CD4-positive, alpha-beta T cell treated with Interleukin-1 beta for 1 hour (primary cell): Measurements from ENCODE around the gene SND1.
"Not testable (repeated sequence)": the region's sequence is repeated elsewhere in the genome, so short reads cannot be mapped to it uniquely, and the experiment has no call there.

Experiments used
- DNase-seq, 2 donors: peaks; one replicate each; pipeline ENCODE4 v3.0.0-alpha.2; 2020 to 2022

SND1 gene

DNA sequence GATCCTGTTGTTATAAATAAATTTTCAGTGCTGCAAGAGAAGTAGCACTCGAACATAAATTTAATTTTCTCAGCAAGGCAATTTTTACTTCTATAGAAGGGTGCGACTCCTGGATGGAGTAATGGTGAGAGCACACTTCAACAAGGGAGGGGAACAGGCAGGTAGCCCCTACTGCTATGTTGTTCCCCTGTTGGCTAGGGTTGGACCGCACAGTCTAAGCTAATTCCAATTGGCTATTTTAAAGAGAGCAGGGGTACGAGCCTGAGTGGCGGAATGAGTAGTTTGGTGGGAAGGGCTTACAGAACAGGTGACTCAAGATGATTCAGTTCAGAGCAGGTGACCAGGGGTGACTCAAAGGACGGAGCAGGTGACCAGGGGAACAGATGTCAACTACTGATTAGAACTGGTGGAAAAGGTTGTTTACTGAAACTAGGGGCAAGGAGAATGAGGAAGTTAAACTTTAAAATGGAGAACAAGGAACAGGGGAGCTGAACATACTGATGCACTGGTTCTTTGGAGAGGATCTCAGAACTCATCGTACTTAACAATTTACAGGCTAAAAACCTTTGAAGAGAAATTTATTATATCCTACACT, 185.9 kb downstream of the SND1 start:
- not testable (repeated sequence) for DNase-seq

DNA sequence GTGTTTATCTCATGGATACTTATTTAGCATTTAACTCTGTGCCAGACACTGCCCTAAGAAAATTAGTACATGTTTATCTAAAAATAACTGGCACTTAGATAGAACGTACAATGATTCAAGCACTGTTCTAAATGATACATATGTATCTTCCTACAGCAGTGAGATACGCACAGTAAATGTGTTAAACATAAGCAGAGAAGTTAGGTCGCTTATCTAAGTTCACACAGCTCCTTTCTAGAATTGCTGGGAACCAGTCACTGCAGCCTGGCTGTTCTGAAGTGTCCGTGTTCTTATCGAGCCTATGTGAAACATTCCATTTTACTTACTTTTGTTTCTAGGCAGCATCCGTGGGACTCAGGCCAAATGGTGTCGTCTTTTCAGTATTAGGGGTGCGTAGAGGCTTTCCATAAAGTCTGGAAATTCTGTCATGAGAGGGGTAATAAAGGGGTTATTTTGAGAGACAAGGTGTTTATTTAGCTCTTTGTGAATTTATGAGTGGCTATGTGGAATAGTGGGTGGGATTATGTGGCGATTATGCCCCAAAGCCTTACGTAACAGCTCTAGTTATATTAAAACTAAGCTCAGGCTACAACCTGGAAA, 186.9 kb downstream of the SND1 start:
- no peak for DNase-seq

DNA sequence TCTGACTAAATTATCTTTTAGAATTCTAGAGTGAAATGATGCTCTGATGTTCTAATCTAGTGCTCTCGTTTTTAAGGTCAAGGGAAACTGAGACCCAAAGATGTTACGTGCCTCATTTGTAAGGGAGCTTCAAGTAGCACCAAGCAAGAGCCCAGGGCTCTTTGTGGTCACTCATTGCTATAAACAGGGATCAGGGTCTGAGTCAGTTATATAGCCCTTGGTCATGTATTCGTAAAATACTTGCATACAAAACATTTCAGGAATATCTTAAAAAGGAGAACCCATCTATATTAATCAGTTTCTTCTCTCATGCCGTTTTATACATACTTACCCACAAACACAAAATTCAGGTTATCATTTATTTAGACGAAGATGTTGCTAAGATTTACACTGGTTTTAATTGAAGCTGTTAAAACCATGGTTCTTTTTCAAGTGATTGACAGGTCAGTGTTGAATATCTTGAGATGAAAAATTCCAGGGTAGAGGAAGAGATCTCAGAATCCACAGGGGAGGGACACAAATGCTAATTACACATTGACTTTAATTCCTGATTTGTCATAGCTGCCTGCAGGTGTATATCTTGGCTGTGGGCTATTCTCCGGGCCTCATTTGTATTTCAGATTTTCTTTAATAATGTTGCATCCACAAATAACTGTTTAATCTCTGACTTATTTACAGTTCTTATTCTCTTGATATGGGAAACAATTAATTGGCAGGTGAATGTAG, 188.4 kb downstream of the SND1 start:
- no peak for DNase-seq

DNA sequence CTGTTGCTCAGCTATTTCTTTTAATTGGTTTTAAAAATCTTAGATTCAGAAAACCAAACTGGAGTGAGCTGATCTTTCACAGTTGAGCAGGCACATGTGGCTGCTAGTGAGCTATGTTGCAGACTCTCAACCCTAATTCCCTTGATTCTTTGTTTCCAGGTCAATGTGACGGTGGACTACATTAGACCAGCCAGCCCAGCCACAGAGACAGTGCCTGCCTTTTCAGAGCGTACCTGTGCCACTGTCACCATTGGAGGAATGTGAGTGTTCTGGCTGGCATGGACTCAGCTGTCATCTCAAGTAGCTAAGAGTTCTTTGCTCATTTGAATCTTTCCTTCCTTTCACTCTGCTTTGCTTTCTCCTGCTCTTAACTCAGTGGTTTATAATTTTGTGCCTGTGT, 192.2 kb downstream of the SND1 start:
- no peak for DNase-seq

DNA sequence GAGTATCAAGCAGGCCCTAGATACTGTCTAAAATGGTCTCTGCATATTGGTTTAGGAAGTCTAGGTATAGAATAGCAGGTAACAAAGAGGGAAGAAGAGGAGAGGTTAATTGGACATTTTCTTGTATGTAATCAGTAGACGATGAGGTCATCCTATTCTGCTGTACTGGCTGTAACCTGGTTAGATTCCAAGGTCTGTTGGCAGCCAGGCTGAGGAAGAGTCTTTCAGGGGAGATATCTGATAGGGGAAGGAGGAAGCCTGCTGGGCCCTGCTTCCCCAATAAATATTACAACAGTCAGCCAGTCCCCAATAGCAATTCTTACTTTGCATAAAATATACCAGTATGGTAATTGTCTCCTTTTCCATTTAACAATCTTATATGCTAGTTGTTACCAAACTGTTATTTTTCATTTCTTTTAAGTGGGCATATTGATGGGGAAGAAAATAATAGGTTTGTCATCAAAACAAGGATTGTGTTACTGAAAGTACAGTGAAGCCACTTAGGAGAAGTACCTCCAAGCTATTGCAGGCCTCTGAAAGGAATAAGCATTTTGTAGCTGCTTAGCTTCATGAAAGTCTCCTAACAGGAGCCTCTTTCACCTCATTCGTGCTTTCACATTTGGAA, 192.8 kb downstream of the SND1 start:
- no peak for DNase-seq

DNA sequence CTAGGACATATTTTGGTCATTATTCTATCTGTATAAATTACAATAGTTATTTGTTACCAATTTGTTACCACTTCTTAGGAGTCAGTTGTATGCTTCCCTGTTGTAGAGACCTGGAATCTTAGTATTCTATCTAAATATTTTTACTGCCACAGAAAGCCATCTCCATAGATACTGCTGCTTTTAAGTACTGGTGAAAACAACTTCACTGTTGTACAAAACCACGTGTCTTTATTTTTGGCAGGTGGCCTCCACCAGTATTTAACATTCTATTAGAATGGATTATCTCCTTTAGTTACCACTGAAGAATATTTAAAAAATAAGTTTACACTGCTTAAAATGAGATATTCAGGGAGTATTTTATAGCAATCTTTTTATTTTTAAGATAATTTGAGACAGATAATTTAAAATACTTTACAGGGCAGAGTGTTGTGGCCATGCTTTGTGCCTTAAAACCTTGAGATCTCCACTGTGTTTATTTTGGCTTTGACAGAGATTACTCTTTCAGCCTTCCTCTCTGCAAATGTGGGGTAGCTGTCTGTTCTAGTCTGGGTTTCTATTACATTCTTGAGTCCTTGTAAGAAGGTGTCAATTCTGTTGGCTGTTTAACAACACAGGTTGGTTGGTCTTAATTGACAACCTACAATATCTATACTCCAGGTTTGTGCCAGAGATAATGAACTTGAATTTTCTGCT, 193.7 kb downstream of the SND1 start:
- DNase-seq = no peak

DNA sequence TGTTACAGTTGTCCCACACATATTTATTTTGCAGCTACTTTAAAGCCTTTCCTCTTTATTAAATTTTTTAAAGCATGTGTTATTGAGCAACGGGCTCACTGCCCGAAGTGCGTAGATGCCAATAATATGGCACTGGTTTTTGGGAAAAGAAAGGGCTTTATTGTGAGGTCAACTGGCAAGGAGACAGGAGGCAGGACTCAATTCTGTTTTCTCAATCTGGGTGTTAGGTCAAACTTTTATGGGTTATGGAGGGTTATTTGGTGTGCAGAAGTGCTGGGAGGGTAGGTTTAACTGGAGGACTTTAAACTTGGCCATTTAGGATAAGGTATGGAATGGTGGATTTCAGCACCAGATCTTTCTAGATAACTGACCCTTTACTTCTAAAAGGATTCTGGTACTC, 195.6 kb downstream of the SND1 start:
- DNase-seq = no peak

DNA sequence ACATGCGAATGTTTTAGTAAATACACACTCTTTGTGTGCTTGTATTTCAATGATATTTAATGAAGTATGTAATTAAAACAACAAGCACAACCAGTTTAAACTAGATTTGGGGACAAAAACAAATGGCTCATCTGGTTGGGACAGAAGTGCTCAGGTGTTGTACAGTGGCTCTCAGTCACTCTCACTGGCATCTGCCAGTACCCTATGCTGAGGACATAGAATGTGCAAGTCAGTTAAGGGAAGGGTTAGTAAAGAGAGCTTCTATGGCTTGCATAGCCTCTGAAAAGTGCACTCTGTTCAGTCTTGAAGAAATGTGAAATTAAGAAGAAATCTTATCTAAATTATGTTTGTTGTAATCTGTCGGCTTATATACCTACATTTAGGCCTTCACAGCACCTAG, 196.2 kb downstream of the SND1 start:
- no peak for DNase-seq

DNA sequence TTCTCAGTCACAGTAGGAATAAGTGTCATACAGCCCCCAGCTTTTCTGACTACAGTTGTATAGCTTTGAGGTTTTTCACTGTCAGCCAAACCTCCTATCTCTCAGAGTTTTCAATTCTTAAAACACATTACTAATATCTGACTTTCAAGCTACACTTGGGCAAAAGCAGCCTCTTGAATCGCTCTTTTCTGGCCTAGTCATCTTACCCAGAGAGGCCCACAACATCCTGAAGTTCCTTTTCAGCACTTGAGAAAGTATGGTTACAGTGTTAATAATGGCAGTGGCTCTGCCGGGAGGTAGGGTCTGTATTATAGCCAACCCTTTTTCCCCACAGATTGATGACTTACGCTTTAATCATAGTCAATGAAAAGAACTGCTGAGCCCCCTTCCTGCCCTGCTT, 198.2 kb downstream of the SND1 start:
- no peak for DNase-seq

DNA sequence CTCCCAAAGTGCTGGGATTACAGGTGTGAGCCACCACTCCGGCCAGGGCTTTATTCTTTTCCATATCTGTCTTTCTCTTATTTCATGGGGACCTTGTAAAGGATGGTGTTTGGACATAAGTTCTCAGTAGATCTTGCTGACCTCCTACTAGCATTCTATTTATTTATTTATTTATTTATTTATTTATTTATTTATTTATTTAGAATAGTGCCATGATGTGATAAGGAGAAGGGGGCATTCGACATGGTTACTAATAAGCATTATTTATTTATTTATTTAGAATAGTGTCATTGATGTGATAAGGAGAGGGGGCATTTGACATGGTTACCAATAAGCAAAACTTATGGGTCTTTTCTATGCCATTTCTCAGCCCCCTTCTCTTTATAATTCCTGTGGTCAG, 202.4 kb downstream of the SND1 start:
- no peak for DNase-seq

DNA sequence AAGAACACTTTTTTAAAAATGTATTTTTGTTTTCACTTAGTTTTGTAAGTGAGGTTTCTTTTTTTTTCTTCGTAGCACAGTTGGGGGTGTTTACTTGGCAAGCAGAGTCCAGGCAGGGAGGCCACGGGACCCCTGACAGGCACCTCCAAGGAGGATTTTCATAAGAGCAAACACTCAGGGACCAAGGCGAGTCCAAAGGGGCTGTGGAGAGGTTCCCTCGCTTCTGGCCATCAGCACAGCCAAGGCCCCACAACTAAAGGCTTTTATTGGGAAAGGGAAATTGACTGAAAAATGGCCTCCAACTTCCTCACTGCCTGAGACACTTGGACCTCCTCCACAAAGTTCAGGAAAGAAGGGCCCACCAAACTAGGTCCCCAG, 205.5 kb downstream of the SND1 start:
- DNase-seq = no peak

DNA sequence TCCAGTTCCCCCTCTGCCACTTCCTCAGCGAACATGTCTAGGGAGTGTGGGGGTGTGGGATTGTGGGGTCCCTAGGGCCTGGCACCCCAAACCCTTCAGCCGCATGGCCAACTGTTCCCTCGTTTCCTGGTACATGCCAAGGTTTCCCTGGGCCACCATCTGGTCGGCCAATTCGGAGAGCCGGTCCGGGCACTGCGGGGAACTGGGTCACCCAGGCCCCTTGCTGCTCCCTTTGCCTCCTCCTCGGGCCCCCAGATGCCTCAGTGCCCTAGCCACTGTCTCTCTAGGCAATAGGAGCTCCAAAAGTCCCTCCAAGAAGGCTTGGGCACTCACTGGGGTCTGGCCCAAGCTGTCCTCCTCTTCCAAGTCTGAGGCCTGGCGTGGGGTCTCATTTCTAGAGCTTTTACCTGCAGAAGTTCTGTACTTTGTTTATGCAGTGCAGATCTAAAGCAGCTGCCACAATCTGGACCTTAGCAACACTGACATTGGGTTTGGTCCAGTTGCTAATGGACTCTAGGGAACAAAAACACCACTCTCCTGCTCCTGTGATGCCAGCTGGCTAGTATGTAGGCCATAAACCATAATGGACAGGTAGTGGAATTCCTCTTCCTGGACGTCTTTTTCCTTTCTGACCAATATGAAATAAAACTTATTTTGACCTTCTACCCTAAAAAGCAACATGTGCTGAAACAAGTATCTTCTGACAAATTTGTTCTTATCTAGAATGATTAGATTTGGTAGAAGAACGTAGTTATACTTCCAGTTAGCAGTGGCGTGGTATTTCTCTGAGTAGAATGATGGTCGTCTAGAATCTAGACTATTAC, 206.3 kb downstream of the SND1 start:
- DNase-seq = no peak

DNA sequence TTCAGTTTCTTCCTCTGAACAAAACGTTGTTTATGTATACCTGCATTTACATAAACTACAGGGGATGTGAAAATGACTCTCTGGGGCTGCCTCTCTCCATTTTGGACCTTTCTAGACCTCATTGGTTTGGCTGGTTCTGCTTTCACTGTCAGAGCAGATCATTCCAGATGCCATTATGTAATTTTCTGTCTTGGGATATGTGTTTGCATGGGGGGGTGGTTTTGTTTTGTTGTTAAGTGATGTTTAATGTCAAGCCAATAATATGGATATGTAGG, 206.9 kb downstream of the SND1 start:
- DNase-seq = no peak

DNA sequence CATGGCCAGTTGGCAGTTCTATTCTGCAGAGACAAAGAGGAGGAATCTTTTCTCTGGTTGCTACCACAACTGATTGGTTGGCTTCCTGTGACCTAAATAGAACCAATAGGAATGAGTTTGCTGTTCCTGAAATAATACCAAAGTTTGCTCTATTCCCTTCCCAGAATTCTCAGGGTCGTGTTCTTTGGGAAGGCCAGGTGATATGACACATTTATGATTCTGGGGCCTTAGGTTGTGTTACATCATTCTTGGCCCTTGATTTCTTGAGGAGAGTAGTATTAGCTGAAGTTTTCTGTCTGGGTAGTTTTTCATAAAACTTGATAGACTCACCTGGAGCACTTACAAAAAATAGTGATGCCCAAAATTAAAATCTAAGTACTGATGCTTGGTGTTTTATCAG, 207.3 kb downstream of the SND1 start:
- DNase-seq = no peak

DNA sequence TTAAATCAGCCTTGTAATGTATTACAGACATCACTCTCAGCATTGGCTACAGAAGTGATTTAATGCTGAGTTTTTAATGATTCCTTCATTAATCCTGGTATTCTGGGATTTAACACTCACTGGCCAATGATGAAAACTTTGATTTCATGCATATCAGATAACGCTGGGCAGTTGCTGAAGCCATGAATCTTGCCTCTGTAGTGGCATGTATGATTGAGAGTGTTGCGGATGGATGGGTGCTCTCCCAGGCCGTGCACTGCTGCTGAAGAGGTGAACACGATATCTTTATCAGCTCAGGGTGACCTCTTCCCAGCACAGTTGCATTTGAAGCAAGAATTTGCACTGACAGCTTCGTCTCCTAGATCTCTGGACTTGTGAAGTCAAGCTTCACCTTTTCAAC, 210.5 kb downstream of the SND1 start:
- no peak for DNase-seq

DNA sequence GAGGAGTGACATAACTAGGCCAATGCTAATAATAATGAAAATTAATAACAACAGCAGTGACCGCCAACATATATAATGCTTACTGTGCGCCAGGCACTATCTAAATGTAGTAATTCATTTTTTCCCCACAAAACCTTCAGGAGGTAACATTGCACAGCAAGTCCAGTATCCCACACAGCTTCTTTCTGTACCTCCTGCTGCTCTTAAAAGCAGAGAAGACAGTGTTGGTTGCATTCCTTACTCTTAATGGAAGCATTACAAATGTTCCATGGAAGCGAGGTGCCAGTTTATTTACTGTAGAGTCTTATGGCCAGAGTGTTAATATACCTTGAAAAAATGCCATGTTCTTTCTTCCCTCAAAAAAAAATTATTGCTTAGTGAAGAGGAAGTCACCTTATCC, 211.1 kb downstream of the SND1 start:
- DNase-seq = no peak

DNA sequence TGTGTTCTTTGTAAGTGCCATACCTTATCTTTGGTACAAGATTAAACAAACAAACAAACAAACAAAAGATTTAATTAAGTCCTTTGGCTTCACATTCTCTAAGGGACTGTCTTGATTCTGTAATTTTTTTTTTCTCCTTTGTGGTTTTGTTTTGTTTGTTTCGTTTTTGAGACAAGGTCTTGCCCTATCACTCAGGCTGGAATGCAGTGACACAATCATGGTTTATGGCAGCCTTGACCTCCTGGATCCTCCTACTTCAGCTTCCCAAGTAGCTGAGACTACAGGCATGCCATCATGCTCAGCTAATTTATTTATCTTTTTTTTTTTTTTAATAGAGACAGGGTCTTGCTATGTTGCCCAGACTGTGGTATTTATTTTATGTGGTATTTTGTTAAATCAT, 213.5 kb downstream of the SND1 start:
- DNase-seq = no peak

DNA sequence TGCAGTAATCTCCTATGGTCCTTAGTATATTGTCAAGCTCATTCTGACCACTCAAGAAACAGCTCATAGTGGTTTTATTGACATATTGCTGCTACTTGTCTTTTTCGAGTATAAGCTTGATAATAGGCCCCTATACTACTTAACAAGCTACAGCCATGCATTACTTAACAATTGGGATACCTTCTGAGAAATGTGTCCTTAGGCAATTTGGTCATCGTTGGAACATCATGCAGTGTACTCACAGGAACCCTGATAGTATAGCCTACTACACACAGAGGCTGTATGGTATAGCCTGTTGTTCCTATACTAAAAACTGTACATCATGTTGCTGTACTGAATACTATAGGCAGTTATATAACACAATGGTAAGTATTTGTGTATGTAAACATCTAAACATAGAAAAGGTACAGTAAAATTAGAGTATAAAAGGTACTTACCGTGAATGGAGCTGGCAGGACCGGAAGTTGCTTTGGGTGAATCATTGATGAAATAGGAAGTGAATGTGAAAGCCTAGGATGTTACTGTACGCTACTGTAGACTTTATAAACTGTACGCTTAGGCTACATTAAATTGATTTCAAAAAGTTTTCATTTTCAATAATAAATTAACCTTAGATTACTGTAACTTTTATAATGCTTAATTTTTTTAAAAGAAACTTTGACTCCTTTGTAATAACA, 218.4 kb downstream of the SND1 start:
- peak in 1 of 2 donors; percentile 7 for DNase-seq

DNA sequence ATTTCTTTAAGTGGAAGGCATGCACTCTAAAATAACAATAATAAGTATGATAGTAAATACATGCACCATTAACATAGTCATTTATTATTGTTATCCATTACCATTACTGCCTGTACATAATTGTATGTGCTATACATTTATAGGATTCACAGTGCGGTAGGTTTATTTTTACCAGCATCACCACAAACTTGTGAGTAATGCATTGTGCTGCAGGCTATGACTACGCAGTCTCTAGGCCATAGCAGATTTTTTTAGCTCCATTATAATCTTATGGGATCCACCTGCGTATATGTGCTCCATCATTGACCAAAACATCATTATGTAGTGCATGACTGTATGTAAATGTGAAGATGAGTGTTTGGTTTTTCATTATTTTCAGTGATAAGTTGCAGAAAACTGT, 219.2 kb downstream of the SND1 start:
- DNase-seq = no peak

DNA sequence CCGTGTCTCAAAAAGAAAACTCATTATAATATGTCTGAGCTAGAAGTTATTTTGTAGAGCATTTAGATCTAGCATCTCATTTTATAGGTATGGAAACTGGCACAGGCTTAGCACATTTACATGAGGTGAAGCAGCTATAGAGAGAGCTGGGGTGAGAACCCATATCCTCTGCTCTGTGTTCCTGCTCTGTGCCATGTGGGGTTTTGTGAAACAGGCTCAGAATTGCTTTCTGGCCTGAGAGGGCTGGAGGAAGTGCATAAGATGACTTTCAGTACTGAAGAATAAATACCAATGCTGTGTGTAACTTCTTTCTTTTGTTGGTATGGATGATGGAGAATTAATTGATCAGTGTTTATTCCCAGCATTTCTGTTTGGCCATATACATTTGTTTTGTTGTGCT, 220.1 kb downstream of the SND1 start:
- no peak for DNase-seq

DNA sequence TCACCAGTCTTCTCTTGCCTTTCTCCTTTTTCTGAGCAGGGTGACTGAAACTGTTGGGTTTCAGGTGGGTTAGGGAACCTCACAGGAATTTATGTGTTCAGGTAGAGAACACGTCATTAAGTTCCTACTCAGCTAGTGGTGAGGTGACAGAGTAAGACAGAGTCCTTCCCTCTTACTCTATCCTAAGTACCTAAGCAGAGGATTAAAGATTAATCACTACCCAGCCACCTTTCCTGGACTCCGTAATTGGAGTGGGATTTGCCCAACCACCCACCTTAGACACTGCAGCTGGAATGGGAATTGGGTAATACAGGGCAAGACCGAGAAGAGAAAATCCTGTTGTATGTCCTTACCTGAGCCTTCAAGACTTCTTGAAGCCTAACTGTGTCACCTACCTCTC, 221.2 kb downstream of the SND1 start:
- no peak for DNase-seq
